ENCODE data around the gene CCL28. TPM values are rescaled to one million over a fixed set of nuclear protein-coding genes. Genes with fewer than 3 reads are reported as not detected.

The CCL28 gene
- total and polyA plus RNA-seq, 2 of the 13 experiments (the other 11 are each of a cell fraction or from before 2014, with no cell fraction given): 0.03 TPM; not detected in 1

GRCh38 chr5:43432486-43433375 lies 20.5 kb upstream of the CCL28 start (continued):
- TF ChIP-seq GLMP (CRISPR knock-in tag; IDR thresholded peaks at IDR 0.05; ENCODE audit: borderline replicate concordance) (no peak), ZFP36L2 (CRISPR knock-in tag; IDR thresholded peaks at IDR 0.05) (no peak), RFXAP (CRISPR knock-in tag; IDR thresholded peaks at IDR 0.05; ENCODE audit: borderline replicate concordance) (peak; percentile 67), DNMT3B (CRISPR knock-in tag; conservative IDR thresholded peaks at IDR 0.05) (no peak), ZNF354B (CRISPR knock-in tag; IDR thresholded peaks at IDR 0.05) (no peak), IRF9 (CRISPR knock-in tag; IDR thresholded peaks at IDR 0.05; ENCODE audit: borderline replicate concordance) (0 out of 2 replicates have a peak, but pooled peaks have one; percentile 32), PAX8 (CRISPR knock-in tag; IDR thresholded peaks at IDR 0.05; ENCODE audit: borderline replicate concordance) (no peak), PHB2 (IDR thresholded peaks at IDR 0.05; ENCODE audit: partially characterized antibody) (no peak), CBX5 (CRISPR knock-in tag; IDR thresholded peaks at IDR 0.05; ENCODE audit: borderline replicate concordance) (peak; percentile 96; the same call in 1 of the 2 replicates), RARG (CRISPR knock-in tag; IDR thresholded peaks at IDR 0.05; ENCODE audit: low read depth) (no peak), GRHL1 (CRISPR knock-in tag; conservative IDR thresholded peaks at IDR 0.05) (no peak), ZNF367 (CRISPR knock-in tag; IDR thresholded peaks at IDR 0.05; ENCODE audit: borderline replicate concordance) (no peak), ZNF574 (CRISPR knock-in tag; IDR thresholded peaks at IDR 0.05) (peak; percentile 91), NR0B2 (CRISPR knock-in tag; IDR thresholded peaks at IDR 0.05) (no peak), IKZF1 (IDR thresholded peaks at IDR 0.05) (no peak), ZNF569 (CRISPR knock-in tag; IDR thresholded peaks at IDR 0.05; ENCODE audit: borderline replicate concordance) (no peak), ZNF720 (CRISPR knock-in tag; IDR thresholded peaks at IDR 0.05) (no peak), ZNF773 (CRISPR knock-in tag; IDR thresholded peaks at IDR 0.05; ENCODE audit: borderline replicate concordance) (no peak)

All from HepG2 (cell line).